Measurements from ENCODE around the gene TK2.
"Not testable (repeated sequence)": the region's sequence is repeated elsewhere in the genome, so short reads cannot be mapped to it uniquely, and the experiment has no call there.

TK2 gene

GRCh38 chr16:66519482-66520373 lies 30.2 kb downstream of the TK2 start:
- no peak for DNase-seq (ENCODE audit: low spot score)

- DNase-seq (ENCODE audit: low spot score) = no peak
These were observed 32.2 kb downstream of the TK2 start for GRCh38 chr16:66517586-66518263.

GRCh38 chr16:66516808-66517585 lies 32.9 kb downstream of the TK2 start:
- peak; percentile 94 for DNase-seq (ENCODE audit: low spot score)

GRCh38 chr16:66516509-66516807 lies 33.5 kb downstream of the TK2 start:
- DNase-seq (ENCODE audit: low spot score) = no peak

- peak; percentile 79 for DNase-seq (ENCODE audit: low spot score)
These were observed 34.1 kb downstream of the TK2 start for GRCh38 chr16:66515596-66516508.

GRCh38 chr16:66514980-66515595 lies 34.8 kb downstream of the TK2 start:
- DNase-seq (ENCODE audit: low spot score) = not testable (repeated sequence)

GRCh38 chr16:66514391-66514790 lies 35.5 kb downstream of the TK2 start:
- DNase-seq (ENCODE audit: low spot score) = not testable (repeated sequence)

GRCh38 chr16:66513111-66513723 lies 36.7 kb downstream of the TK2 start:
- DNase-seq (ENCODE audit: low spot score) = no peak

- DNase-seq (ENCODE audit: low spot score) = no peak
These were observed 37.4 kb downstream of the TK2 start for GRCh38 chr16:66512272-66513110.

- DNase-seq (ENCODE audit: low spot score) = peak; percentile 82
These were observed 38.2 kb downstream of the TK2 start for GRCh38 chr16:66511602-66512271.

GRCh38 chr16:66510711-66511601 lies 39.0 kb downstream of the TK2 start:
- DNase-seq (ENCODE audit: low spot score) = no peak

GRCh38 chr16:66510298-66510697 lies 39.6 kb downstream of the TK2 start:
- no peak for DNase-seq (ENCODE audit: low spot score)

GRCh38 chr16:66509576-66509975 lies 40.3 kb downstream of the TK2 start:
- no peak for DNase-seq (ENCODE audit: low spot score)

GRCh38 chr16:66508914-66509496 lies 40.9 kb downstream of the TK2 start:
- no peak for DNase-seq (ENCODE audit: low spot score)

GRCh38 chr16:66508248-66508913 lies 41.5 kb downstream of the TK2 start:
- DNase-seq (ENCODE audit: low spot score) = no peak

- no peak for DNase-seq (ENCODE audit: low spot score)
These were observed 42.1 kb downstream of the TK2 start for GRCh38 chr16:66507731-66508239.

GRCh38 chr16:66503612-66504011 lies 46.3 kb downstream of the TK2 start:
- DNase-seq (ENCODE audit: low spot score) = no peak
